Measurements from ENCODE around the gene CRABP2.

DNA sequence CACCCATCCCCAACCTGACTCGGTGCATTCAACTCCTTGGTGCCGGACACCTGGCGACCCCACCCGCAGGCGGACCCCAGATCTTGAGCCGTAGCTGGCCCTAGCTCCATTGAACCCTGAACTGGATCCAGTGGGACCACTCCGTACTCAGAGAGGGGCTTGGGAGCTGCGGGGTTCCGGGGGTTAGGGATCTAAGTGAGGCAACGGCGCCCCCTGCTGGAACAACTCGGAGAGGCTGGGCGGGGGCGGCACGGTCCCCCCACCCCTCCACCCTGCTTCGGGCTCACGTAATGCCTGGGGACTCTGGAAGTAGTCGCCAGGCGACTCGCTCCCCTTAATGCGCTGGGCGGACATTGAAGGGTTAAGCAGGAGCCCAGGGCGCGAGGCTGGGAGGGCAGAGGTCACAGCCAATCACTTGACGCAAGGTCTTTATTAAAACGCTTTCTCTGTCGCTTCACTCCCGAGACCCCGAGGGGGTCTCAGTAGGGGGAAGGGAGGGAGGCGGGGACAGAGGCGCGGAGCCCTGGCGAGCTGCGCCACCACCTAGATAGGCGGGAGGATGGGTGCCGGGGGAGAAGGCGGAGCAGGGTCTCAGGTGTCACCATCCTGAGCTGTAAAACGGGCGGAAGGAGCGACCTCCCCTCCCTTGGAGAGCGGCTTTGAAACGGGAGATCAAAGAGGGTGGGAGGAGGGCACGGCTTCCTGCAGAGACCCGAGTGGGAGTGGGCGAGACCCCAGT lies 704 bp upstream of the CRABP2 start:
- TF ChIP-seq, protein P1, sequence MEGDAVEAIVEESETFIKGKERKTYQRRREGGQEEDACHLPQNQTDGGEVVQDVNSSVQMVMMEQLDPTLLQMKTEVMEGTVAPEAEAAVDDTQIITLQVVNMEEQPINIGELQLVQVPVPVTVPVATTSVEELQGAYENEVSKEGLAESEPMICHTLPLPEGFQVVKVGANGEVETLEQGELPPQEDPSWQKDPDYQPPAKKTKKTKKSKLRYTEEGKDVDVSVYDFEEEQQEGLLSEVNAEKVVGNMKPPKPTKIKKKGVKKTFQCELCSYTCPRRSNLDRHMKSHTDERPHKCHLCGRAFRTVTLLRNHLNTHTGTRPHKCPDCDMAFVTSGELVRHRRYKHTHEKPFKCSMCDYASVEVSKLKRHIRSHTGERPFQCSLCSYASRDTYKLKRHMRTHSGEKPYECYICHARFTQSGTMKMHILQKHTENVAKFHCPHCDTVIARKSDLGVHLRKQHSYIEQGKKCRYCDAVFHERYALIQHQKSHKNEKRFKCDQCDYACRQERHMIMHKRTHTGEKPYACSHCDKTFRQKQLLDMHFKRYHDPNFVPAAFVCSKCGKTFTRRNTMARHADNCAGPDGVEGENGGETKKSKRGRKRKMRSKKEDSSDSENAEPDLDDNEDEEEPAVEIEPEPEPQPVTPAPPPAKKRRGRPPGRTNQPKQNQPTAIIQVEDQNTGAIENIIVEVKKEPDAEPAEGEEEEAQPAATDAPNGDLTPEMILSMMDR (IDR thresholded peaks at IDR 0.05; ENCODE audit: borderline replicate concordance, extremely low read depth, low read length, poor library complexity, severe bottlenecking): peak; percentile 92
- peak; percentile 30 for TF ChIP-seq EZH2 (IDR thresholded peaks at IDR 0.05; ENCODE audit: borderline replicate concordance, low read depth, low read length, severe bottlenecking)
